Uterus (tissue), 4 donors: ENCODE data around the gene SERPINB2. TPM values are rescaled to one million over a fixed set of nuclear protein-coding genes. Genes with fewer than 3 reads are reported as not detected.

Experiments used
- DNase-seq, 2 donors: peaks; one replicate each; pipeline ENCODE4 v3.0.0-alpha.2; 2019 to 2020
- H3K27ac ChIP-seq, 2 donors: fragments of 200-600 bp; sonication (generic); 1 replicate in 1 of 2; 2 replicates in 1 of 2; pipeline ENCODE4 v1.5.1; 2016 to 2018
- H3K27me3 ChIP-seq, 2 donors: fragments of 200-600 bp; sonication (generic); one replicate each; pipeline ENCODE4 v1.5.1; 2018 to 2019; ENCODE audit warnings: control low read depth in 1 of 2
- H3K36me3 ChIP-seq, 2 donors: fragments of 200-600 bp; sonication (generic); one replicate each; pipeline ENCODE4 v1.5.1; 2019; ENCODE audit warnings: control low read depth in 1 of 2
- H3K4me1 ChIP-seq, 2 donors: fragments of 200-600 bp; sonication (generic); one replicate each; pipeline ENCODE4 v1.5.1; 2018 to 2019; ENCODE audit warnings: control low read depth in 1 of 2
- H3K4me3 ChIP-seq, 2 donors: fragments of 200-600 bp; sonication (generic); 1 replicate in 1 of 2; 2 replicates in 1 of 2; pipeline ENCODE4 v1.5.1; 2018 to 2019; ENCODE audit warnings: mild to moderate bottlenecking in 1 of 2
- H3K9me3 ChIP-seq, 2 donors: fragments of 200-600 bp; sonication (generic); one replicate each; pipeline ENCODE4 v1.5.1; 2019; ENCODE audit warnings: control low read depth in 1 of 2
- POLR2A ChIP-seq, 2 donors: fragments of 450-650 bp; IDR thresholded peaks; one replicate each; pipeline ENCODE4 v1.6.1; 2016; ENCODE audit warnings: antibody characterized with exemption in 2 of 2, mild to moderate bottlenecking in 1 of 2, moderate library complexity in 1 of 2
- intact Hi-C: fragments of 100-400 bp; cut with DNase I; formaldehyde crosslinking; loops from one replicate; pipeline ENCODE4 v1.15.1; 2023; ENCODE audit warnings: low total_unique reads
- total RNA-seq, 4 donors: library from RNA; depleted of rRNA in 3 of 4; stranded (reverse); fragments of >200 nt in 3 of 4; gene quantifications; one replicate each; pipeline versions ENCODE4 v1.1.0 to v1.2.4, GENCODE V29; 2014 to 2023
- TF ChIP-seq, protein P1 (sequence below), 4 experiments: fragments of 200-600 bp in 2 of 4; fragments of 450-650 bp in 2 of 4; sonication (generic) in 2 of 4; IDR thresholded peaks; one replicate each; pipeline ENCODE4 v1.5.1; 2016 to 2019; ENCODE audit warnings: antibody characterized with exemption in 4 of 4, mild to moderate bottlenecking in 2 of 4, moderate library complexity in 1 of 4
- donor health status: DM: yes; HTN: yes; CAD: no.

The SERPINB2 gene
- total RNA-seq, 4 donors from 2014 or later, result 0.55 to 8.2 TPM; not detected in 2

DNA sequence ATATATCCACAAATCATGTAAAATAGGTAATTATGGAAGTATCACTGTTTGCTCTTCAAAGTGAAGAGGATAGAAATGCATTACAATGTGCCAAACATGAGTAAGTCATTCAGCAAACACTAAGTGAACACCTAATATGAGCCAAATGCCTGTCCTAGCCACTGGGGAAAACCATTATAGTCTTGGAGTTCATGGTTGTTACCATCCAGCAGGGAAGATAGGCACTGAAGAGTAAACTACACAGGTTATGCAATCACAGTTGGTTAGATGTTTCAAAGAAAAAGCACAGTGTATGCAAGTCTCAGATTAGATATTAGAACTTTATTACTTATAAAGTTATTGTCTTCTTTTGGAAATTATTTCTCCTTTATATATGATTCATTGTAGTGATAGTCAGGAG is 3.9 kb upstream of the SERPINB2 start:
- TF ChIP-seq, protein P1, sequence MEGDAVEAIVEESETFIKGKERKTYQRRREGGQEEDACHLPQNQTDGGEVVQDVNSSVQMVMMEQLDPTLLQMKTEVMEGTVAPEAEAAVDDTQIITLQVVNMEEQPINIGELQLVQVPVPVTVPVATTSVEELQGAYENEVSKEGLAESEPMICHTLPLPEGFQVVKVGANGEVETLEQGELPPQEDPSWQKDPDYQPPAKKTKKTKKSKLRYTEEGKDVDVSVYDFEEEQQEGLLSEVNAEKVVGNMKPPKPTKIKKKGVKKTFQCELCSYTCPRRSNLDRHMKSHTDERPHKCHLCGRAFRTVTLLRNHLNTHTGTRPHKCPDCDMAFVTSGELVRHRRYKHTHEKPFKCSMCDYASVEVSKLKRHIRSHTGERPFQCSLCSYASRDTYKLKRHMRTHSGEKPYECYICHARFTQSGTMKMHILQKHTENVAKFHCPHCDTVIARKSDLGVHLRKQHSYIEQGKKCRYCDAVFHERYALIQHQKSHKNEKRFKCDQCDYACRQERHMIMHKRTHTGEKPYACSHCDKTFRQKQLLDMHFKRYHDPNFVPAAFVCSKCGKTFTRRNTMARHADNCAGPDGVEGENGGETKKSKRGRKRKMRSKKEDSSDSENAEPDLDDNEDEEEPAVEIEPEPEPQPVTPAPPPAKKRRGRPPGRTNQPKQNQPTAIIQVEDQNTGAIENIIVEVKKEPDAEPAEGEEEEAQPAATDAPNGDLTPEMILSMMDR (IDR thresholded peaks at IDR 0.05), result no peak
- no peak for TF ChIP-seq POLR2A (IDR thresholded peaks at IDR 0.05)
- H3K4me3 ChIP-seq, result no peak overlapping the region
- H3K36me3 ChIP-seq, result no peaks in the 10 kb centered on the region
- intact Hi-C loops, result no loop called here
- H3K9me3 ChIP-seq, result no peaks in the 10 kb centered on the region
- H3K27me3 ChIP-seq, result no peaks in the 10 kb centered on the region
- no peak for DNase-seq
- no peak overlapping the region for H3K27ac ChIP-seq
- H3K4me1 ChIP-seq, result no peaks in the 10 kb centered on the region

DNA sequence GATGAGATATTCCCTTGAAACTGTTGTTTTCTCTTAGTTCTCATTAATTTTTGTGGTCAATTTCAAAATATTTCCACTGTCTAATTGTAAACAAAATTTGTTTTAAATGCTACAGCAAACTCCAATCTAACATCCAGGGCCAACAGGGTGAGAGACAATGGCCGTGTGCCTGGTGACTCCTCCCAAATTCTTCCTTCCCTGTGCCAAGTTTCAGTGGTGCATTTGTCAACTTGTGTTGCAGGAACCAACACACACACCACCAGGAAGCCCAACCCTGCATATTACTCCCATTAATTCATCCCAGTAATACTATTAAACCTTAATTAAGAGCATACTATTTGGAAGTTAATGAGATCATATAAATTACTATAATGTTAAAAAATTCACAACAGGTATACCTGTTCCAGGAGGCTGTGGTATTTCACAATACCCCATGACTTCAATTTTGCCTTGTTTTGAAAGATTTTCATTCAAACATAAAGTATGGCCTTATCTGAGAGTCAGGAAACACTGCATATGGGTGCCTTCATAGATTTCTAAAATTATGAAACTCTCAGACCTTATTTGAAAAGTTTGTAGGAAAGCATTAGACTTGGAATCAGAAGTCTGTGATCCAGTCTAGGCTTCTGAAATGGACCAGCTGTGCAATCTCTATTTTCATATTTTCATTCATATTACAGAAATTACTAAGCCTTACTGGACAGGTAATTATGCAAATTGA is 1.1 kb downstream of the SERPINB2 start:
- TF ChIP-seq, protein P1 (IDR thresholded peaks at IDR 0.05), result no peak
- TF ChIP-seq POLR2A (IDR thresholded peaks at IDR 0.05), result no peak
- Histone ChIP-seq H3K36me3 (no peaks in the 10 kb centered on the region), H3K4me3 (no peak overlapping the region), H3K9me3 (no peaks in the 10 kb centered on the region), H3K27me3 (no peaks in the 10 kb centered on the region), H3K27ac (no peak overlapping the region), H3K4me1 (no peaks in the 10 kb centered on the region)
- no peak for DNase-seq
- intact Hi-C loops, result no loop called here

DNA sequence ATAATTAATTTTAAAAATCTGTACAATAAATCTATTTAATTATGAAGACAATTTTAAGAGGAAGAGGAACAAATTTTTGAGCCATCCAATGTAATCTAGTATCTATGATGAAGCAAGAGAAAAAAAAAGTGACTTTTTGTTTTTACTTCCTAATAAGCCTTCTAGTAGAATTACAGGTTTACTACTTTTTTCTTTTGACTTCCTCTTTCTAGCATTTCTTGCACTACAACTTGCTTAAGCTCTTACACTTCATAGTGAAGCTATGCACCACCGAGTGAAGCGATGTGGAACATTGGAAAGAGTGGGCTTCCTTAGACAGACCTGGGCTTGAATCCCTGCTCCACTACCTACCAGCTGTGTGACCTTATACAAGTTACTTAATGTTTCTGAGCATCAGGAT is 2.1 kb downstream of the SERPINB2 start:
- no peak for DNase-seq
- intact Hi-C loops, result no loop called here
- TF ChIP-seq, protein P1 (IDR thresholded peaks at IDR 0.05), result no peak
- no peak for TF ChIP-seq POLR2A (IDR thresholded peaks at IDR 0.05)
- no peaks in the 10 kb centered on the region for H3K4me1 ChIP-seq
- no peaks in the 10 kb centered on the region for H3K27me3 ChIP-seq
- no peak overlapping the region for H3K27ac ChIP-seq
- no peaks in the 10 kb centered on the region for H3K36me3 ChIP-seq
- no peaks in the 10 kb centered on the region for H3K9me3 ChIP-seq
- H3K4me3 ChIP-seq, result no peak overlapping the region

DNA sequence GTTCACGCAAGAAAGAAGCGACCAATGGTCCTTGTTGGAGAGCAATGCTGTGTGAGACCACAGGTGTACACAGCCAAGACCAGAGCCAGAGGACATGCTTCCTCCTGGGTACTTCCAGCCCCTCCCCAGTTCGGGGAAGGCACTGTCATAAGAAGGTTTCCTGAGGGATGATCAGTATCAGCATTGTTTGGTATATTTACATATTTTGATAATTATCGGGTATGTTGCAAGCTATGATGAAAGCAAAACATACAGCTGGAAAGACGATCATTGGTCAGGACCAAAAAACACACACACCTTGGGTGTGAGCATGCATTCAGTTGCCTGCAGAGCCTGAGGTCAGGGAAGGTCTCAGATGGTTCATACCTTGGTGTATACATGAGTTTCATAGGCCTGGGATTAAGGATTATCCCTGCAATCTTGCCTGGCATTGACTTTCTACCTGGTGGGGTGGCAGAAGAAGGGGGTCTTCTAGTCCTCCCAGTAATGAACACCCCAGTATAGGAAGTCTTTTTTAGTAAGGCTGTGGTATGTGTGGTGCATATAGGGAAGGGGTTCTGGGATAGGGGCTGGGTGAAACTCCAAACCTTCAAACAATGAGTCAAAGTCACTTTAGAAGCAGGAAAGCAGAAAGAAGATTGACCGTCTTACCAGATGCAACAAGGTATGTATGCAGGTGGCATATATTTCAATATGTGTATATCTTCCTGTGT is 2.9 kb downstream of the SERPINB2 start:
- intact Hi-C loops, result no loop called here
- no peak for DNase-seq

DNA sequence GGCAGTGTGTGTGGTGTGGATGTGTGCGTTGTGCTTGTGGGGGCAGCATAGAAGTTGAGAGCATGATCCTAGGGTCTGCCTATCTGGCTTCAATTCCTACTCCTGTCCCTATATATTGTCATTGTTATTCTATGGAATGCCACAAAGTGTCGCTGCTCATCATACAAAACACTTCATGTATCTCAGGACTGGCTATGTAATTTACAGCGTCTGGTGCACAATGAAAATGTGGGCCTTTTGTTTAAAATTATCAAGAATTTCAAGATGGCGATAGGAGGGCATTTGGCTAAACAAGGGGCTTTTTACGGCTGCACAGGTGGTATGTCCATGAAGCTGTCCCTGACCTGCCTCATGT is 3.4 kb downstream of the SERPINB2 start:
- no peaks in the 10 kb centered on the region for H3K27me3 ChIP-seq
- intact Hi-C loops, result no loop called here
- no peak overlapping the region for H3K4me3 ChIP-seq
- no peaks in the 10 kb centered on the region for H3K4me1 ChIP-seq
- H3K36me3 ChIP-seq, result no peaks in the 10 kb centered on the region
- DNase-seq, result no peak
- no peak overlapping the region for H3K27ac ChIP-seq
- TF ChIP-seq, protein P1 (IDR thresholded peaks at IDR 0.05), result no peak
- no peak for TF ChIP-seq POLR2A (IDR thresholded peaks at IDR 0.05)
- H3K9me3 ChIP-seq, result no peaks in the 10 kb centered on the region

More for the DNA sequence above, 2.9 kb downstream of the SERPINB2 start:
- Histone ChIP-seq H3K4me1 (no peaks in the 10 kb centered on the region), H3K9me3 (no peaks in the 10 kb centered on the region), H3K27ac (no peak overlapping the region), H3K4me3 (no peak overlapping the region), H3K36me3 (no peaks in the 10 kb centered on the region), H3K27me3 (no peaks in the 10 kb centered on the region)
- TF ChIP-seq, protein P1 (IDR thresholded peaks at IDR 0.05), result no peak
